ENCODE results near the gene KRTAP5-6.
"Not testable (repeated sequence)": the region's sequence is repeated elsewhere in the genome, so short reads cannot be mapped to it uniquely, and the experiment has no call there.

The KRTAP5-6 gene

DNA sequence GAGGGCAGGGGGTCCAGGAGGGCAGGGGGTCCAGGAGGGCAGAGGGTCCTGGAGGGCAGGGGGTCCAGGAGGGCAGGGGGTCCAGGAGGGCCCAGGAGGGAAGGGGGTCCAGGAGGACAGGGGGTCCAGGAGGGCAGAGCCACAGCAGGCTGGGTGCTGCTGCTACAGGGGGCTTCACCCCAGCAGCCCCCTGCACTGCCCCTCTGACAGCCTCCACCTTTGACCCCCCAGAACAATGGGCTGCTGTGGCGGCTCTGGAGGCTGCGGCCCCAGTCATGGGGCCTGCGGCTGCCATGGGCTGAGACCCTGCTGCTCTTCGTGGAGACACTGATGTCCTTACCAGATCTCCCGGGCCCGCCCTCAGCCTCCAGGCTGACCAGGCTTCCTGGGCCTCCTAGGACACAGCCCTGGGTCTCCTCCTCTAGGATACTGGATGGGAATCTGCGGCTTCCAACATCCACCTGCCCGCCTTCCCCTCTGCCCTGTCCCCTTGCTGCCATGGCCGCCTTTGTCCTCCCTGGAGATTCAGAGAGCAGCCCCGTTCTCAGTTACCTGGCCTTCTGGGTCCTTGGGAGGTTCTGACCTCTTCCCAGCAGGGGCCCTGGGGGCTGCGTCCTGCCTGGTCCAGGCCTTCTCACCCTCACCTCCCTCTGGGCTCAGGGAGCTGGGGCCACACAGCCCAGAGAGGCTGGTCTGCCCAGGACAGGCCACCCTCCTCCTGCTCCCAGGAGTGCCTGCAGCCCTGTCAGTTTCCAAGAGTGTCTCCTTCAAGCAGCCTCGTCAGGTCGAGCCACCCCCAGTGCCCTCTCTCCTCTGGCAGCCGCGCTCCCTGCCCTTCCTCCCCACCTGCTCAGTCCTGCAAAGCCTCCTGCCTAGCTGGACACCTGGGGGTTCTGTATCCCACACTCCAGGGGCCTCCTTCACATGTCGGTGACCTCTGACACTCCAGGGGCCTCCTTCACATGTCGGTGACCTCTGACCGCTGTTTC, 11.8 kb upstream of the KRTAP5-6 start:
- H3K36me3 ChIP-seq (ENCODE audit: insufficient read depth); H2AFZ ChIP-seq (ENCODE audit: low read depth); H3K4me1 ChIP-seq (ENCODE audit: low read depth, poor library complexity, severe bottlenecking); H4K20me1 ChIP-seq (ENCODE audit: insufficient read depth); H3K9ac ChIP-seq; H3K4me2 ChIP-seq; H3K27ac ChIP-seq; H3K79me2 ChIP-seq (ENCODE audit: insufficient read depth, low read depth); H3K4me3 ChIP-seq (IDR thresholded peaks at IDR 0.05; ENCODE audit: insufficient read depth, low read depth, low read length): not testable (repeated sequence)
- H3K27me3 ChIP-seq (ENCODE audit: insufficient read depth, low read depth) = peaks cover 55% of the 10 kb centered on the region

DNA sequence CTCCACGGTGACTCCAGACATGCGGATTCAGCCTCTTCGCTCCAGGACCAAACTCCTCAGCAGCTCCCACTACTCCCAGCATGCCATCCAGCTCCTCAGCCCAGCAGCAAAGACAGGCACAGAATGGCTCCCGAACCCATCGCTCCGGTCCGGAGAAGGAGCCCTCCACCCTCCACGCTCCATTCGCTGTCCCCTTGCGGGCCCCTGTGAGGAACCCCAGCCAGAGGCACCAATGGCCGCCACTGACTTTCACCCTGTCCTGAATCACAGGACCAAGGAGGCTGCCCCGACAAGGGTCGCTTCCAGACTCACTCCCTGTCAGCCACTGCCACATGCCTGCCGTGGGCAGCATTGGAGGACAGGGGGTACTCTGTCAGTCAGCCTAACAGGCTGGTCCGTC, 10.8 kb upstream of the KRTAP5-6 start:
- not testable (repeated sequence) for H3K9ac ChIP-seq; H3K4me3 ChIP-seq (IDR thresholded peaks at IDR 0.05; ENCODE audit: insufficient read depth, low read depth, low read length); H4K20me1 ChIP-seq (ENCODE audit: insufficient read depth); H3K79me2 ChIP-seq (ENCODE audit: insufficient read depth, low read depth); H3K36me3 ChIP-seq (ENCODE audit: insufficient read depth); H2AFZ ChIP-seq (ENCODE audit: low read depth); H3K4me1 ChIP-seq (ENCODE audit: low read depth, poor library complexity, severe bottlenecking); H3K4me2 ChIP-seq; H3K27ac ChIP-seq
- H3K27me3 ChIP-seq (ENCODE audit: insufficient read depth, low read depth) = peaks cover 52% of the 10 kb centered on the region

DNA sequence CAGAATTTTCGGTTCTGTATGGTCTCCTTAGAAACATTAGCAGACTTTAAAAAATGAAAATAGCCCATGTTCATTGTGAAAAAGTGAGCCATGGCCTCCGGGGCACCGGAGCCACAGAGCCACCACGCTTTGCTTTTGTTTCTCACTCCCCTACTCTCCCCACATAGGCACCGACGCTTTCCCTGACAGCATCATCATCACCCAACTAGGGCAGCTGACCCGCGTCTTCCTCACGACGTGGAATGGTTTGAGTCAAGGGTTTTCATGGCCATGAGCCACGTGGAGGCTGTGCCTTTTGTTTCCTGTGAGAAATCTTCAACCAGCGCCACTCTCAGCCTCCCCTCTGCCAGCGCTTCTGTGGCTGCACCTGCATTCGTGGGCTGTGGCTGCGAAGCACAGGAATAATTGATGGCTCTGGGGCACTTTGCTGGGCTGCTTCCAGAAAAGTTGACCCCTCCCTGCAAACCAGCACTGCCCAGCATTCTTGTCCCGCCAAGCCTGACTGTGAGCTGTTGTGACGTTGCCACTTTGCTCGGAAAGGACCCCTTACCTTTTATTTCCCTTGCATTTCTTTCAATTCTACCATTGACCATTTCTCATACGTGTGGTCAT, 8.6 kb upstream of the KRTAP5-6 start:
- H2AFZ ChIP-seq (ENCODE audit: low read depth); H3K27ac ChIP-seq; H3K4me2 ChIP-seq; H3K9ac ChIP-seq; H4K20me1 ChIP-seq (ENCODE audit: insufficient read depth); H3K79me2 ChIP-seq (ENCODE audit: insufficient read depth, low read depth); H3K36me3 ChIP-seq (ENCODE audit: insufficient read depth); H3K4me1 ChIP-seq (ENCODE audit: low read depth, poor library complexity, severe bottlenecking); H3K4me3 ChIP-seq (IDR thresholded peaks at IDR 0.05; ENCODE audit: insufficient read depth, low read depth, low read length): not testable (repeated sequence)
- peaks cover 51% of the 10 kb centered on the region for H3K27me3 ChIP-seq (ENCODE audit: insufficient read depth, low read depth)

DNA sequence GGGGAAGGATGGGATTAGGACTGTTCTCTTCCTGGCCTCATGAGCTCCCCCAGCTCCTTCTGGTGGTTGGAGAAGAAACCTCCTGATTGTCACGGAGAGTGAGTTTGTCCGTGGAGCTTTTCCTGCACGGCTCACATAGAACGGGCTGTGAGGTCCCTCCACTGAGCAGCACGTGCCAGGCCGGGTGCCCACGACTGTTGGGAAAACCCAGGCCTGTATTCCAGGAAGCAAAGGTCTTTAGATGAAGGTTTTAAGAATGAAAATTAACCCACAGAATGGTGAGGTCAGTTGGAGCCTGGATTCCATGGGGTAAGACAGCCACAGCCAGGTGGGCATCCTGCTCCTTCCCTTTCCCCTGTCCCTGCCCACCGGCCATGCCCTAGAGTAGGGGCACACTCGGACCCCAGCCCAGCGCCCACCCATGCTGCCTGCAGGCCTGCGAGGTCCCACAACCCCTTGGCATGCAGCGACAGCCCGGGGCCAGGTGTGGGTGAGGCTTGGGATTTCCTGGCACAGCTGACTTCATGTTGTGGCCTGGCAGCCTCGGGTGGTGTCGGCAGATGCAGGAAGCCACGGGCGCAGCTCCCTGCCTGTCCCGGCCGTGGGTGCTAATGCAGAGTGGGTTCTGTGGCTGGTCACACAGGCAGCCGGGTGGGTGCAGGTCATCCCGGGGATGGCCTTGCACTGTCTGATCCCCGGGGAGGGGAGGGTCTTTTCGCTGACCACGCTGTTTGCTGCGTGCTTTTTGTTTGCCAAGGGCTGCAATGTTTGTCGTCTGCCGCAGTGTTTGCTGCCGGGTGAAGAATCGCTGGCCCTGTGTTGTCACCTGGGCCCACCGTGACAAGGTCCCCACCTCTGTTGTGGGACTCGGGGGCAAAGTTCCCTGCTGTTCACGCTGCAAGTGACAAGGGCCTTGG, 7.5 kb upstream of the KRTAP5-6 start:
- not testable (repeated sequence) for H3K79me2 ChIP-seq (ENCODE audit: insufficient read depth, low read depth); H3K36me3 ChIP-seq (ENCODE audit: insufficient read depth); H3K4me3 ChIP-seq (IDR thresholded peaks at IDR 0.05; ENCODE audit: insufficient read depth, low read depth, low read length); H2AFZ ChIP-seq (ENCODE audit: low read depth); H3K4me1 ChIP-seq (ENCODE audit: low read depth, poor library complexity, severe bottlenecking); H3K9ac ChIP-seq; H3K27ac ChIP-seq; H3K4me2 ChIP-seq; H4K20me1 ChIP-seq (ENCODE audit: insufficient read depth)
- H3K27me3 ChIP-seq (ENCODE audit: insufficient read depth, low read depth) = peaks cover 51% of the 10 kb centered on the region

DNA sequence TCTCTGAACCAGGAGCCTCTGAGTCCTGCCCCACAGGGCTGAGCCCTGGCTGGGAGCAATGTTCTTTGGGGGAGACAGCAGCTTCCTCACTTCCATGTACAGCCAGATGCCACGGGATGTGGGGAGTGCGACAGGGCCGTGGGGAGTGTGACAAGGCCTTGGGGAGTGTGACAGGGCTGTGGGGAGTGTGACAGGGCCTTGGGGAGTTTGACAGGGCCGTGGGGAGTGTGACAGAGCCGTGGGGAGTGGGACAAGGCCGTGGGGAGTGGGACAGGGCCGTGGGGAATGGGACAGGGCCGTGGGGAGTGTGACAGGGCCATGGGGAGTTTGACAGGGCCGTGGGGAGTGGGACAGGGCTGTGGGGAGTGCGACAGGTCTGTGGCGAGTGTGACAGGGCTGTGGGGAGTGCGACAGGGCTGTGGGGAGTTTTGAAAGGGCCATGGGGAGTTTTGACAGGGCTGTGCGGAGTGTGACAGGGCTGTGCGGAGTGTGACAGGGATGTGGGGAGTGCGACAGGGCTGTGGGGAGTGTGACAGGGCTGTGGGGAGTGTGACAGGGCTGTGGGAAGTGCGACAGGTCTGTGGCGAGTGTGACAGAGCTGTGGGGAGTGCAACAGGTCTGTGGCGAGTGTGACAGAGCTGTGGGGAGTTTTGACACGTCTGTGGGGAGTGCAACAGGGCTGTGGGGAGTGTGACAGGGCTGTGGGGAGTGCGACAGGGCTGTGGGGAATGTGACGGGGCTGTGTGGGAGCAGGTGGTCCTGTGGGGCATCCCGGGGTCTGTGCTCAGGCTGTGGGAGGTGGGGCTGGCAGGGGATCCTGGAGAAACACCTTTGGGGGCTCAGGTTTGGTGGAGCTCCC, 6.6 kb upstream of the KRTAP5-6 start:
- Histone ChIP-seq H2AFZ (ENCODE audit: low read depth) (no peak overlapping the region), H4K20me1 (ENCODE audit: insufficient read depth) (no peaks in the 10 kb centered on the region), H3K27me3 (ENCODE audit: insufficient read depth, low read depth) (peaks cover 55% of the 10 kb centered on the region), H3K27ac (no peak overlapping the region), H3K4me2 (no peak overlapping the region), H3K4me1 (ENCODE audit: low read depth, poor library complexity, severe bottlenecking) (no peaks in the 10 kb centered on the region), H3K9ac (no peak overlapping the region), H3K36me3 (ENCODE audit: insufficient read depth) (no peaks in the 10 kb centered on the region), H3K79me2 (ENCODE audit: insufficient read depth, low read depth) (no peaks in the 10 kb centered on the region), H3K4me3 (IDR thresholded peaks at IDR 0.05; ENCODE audit: insufficient read depth, low read depth, low read length) (no peak overlapping the region)
- TF ChIP-seq, protein P1, sequence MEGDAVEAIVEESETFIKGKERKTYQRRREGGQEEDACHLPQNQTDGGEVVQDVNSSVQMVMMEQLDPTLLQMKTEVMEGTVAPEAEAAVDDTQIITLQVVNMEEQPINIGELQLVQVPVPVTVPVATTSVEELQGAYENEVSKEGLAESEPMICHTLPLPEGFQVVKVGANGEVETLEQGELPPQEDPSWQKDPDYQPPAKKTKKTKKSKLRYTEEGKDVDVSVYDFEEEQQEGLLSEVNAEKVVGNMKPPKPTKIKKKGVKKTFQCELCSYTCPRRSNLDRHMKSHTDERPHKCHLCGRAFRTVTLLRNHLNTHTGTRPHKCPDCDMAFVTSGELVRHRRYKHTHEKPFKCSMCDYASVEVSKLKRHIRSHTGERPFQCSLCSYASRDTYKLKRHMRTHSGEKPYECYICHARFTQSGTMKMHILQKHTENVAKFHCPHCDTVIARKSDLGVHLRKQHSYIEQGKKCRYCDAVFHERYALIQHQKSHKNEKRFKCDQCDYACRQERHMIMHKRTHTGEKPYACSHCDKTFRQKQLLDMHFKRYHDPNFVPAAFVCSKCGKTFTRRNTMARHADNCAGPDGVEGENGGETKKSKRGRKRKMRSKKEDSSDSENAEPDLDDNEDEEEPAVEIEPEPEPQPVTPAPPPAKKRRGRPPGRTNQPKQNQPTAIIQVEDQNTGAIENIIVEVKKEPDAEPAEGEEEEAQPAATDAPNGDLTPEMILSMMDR (conservative IDR thresholded peaks at IDR 0.05; ENCODE audit: low read depth, low read length) = no peak

Data from KMS-11 (cell line).